ES-I3 (cell line): ENCODE data around the gene MYL12B.

ENCODE experiments used
- H3K36me3 ChIP-seq: 2 replicates; pipeline ENCODE4 v1.6.1; 2013; ENCODE audit warnings: mild to moderate bottlenecking, low read length, control low read depth, moderate library complexity; ENCODE audit not compliant: insufficient read depth
- H3K4me1 ChIP-seq: 2 replicates; pipeline ENCODE4 v1.6.1; 2013; ENCODE audit warnings: mild to moderate bottlenecking, control low read depth, low read length; ENCODE audit not compliant: insufficient read depth
- H3K9ac ChIP-seq: 2 replicates; pipeline ENCODE4 v1.6.1; 2013; ENCODE audit warnings: low read depth, mild to moderate bottlenecking, low read length, moderate library complexity
- H3K9me3 ChIP-seq: 2 replicates; pipeline ENCODE4 v1.6.1; 2013; ENCODE audit warnings: mild to moderate bottlenecking, low read length, moderate library complexity; ENCODE audit not compliant: control insufficient read depth, insufficient read depth

Gene MYL12B

DNA sequence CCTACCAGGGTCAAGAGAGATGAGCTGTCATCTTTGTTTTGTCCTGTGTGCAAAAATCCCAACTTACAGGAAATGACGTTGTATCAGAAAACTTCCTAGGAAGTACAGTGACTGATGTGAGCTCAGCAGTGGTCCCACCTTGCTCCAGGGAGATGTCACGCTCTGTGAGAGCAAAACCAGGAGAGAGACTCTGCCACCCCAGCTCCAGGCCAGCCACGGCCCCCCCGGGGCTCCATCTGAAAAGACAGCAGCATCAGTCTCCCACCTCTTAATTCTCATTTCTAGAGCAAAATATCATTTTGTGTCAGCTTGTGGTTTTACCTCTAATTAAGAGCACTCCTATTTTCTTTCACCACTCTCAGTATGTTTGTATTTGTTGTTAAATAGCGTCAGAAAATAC is 57.5 kb downstream of the MYL12B start:
- Histone ChIP-seq H3K9ac (no peak overlapping the region), H3K4me1 (peaks cover 10% of the 10 kb centered on the region), H3K9me3 (0 out of 2 replicates have a peak, but pooled peaks cover 2% of the 10 kb centered on the region), H3K36me3 (no peaks in the 10 kb centered on the region)

GRCh38 chr18:3319894-3320454 is 58.0 kb downstream of the MYL12B start:
- H3K9me3 ChIP-seq = 0 out of 2 replicates have a peak, but pooled peaks cover 2% of the 10 kb centered on the region
- no peaks in the 10 kb centered on the region for H3K36me3 ChIP-seq
- H3K4me1 ChIP-seq = peaks cover 10% of the 10 kb centered on the region
- no peak overlapping the region for H3K9ac ChIP-seq

- Histone ChIP-seq H3K9ac (no peak overlapping the region), H3K4me1 (peaks cover 10% of the 10 kb centered on the region), H3K36me3 (no peaks in the 10 kb centered on the region), H3K9me3 (0 out of 2 replicates have a peak, but pooled peaks cover 2% of the 10 kb centered on the region)
Measured at GRCh38 chr18:3321133-3321812, 59.3 kb downstream of the MYL12B start.

DNA sequence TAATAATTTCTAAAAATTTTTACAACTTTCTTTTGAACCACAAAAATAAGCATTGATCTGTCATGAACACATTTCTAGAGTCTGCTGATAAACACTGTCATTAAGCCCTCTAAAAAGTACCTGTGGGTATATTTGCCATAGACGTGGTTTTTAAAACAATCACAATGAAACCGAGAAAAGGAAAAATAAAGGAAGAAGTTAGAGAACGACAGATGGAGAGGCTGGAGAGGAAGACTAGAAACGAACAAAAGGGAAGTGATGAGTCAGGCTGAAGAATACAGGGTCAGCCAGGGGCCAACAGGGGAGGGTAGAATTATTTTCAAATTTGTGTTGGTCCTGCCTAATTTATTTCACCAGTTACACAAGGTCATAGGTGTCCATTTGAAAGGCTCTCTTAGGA is 62.0 kb downstream of the MYL12B start:
- Histone ChIP-seq H3K9ac (no peak overlapping the region), H3K36me3 (no peaks in the 10 kb centered on the region), H3K9me3 (0 out of 2 replicates have a peak, but pooled peaks cover 2% of the 10 kb centered on the region), H3K4me1 (peaks cover 10% of the 10 kb centered on the region)
